Adrenal gland (tissue), 5 donors: ENCODE results near the gene ZKSCAN3.

Source experiments
- POLR2A ChIP-seq, 2 donors: fragments of 450-650 bp; IDR thresholded peaks; one replicate each; pipeline ENCODE4 v1.6.1; 2017; ENCODE audit warnings: antibody characterized with exemption in 2 of 2, mild to moderate bottlenecking in 2 of 2, moderate library complexity in 1 of 2
- TF ChIP-seq, protein P1 (sequence below), 6 experiments: fragments of 450-650 bp in 4 of 6; fragments of 200-600 bp in 2 of 6; sonication (generic) in 1 of 6; IDR thresholded peaks; 1 replicate in 5 of 6; 2 replicates in 1 of 6; pipeline versions ENCODE4 v1.5.1 to v1.8.0; 2016 to 2021; ENCODE audit warnings: antibody characterized with exemption in 6 of 6, mild to moderate bottlenecking in 2 of 6, moderate library complexity in 1 of 6
- donor health status: DM: no; HTN: no; CAD: no.

- TF ChIP-seq, protein P1, sequence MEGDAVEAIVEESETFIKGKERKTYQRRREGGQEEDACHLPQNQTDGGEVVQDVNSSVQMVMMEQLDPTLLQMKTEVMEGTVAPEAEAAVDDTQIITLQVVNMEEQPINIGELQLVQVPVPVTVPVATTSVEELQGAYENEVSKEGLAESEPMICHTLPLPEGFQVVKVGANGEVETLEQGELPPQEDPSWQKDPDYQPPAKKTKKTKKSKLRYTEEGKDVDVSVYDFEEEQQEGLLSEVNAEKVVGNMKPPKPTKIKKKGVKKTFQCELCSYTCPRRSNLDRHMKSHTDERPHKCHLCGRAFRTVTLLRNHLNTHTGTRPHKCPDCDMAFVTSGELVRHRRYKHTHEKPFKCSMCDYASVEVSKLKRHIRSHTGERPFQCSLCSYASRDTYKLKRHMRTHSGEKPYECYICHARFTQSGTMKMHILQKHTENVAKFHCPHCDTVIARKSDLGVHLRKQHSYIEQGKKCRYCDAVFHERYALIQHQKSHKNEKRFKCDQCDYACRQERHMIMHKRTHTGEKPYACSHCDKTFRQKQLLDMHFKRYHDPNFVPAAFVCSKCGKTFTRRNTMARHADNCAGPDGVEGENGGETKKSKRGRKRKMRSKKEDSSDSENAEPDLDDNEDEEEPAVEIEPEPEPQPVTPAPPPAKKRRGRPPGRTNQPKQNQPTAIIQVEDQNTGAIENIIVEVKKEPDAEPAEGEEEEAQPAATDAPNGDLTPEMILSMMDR (IDR thresholded peaks at IDR 0.05): no peak
- TF ChIP-seq POLR2A (IDR thresholded peaks at IDR 0.05): no peak
Observed at GRCh38 chr6:28333047-28333446, 16.7 kb upstream of the ZKSCAN3 start.
